HG03097 (cell line): ENCODE results near the gene RPS14.
"Not testable (repeated sequence)": the region's sequence is repeated elsewhere in the genome, so short reads cannot be mapped to it uniquely, and the experiment has no call there.

Experiments
- ATAC-seq: cut with Tn5 transposase; IDR thresholded peaks from one replicate; pipeline ENCODE4 v1.9.1; 2021; ENCODE audit not compliant: unreplicated experiment, low FRiP score

RPS14 gene

GRCh38 chr5:150447188-150447587 lies 2.4 kb downstream of the RPS14 start:
- ATAC-seq = no peak

- no peak for ATAC-seq
Measured at GRCh38 chr5:150446583-150446982, 3.0 kb downstream of the RPS14 start.

GRCh38 chr5:150446088-150446487 lies 3.5 kb downstream of the RPS14 start:
- no peak for ATAC-seq

GRCh38 chr5:150444770-150445169 lies 4.8 kb downstream of the RPS14 start:
- ATAC-seq = no peak

GRCh38 chr5:150443242-150444075 lies 6.1 kb downstream of the RPS14 start:
- ATAC-seq = no peak

- no peak for ATAC-seq
Measured at GRCh38 chr5:150442699-150443080, 6.8 kb downstream of the RPS14 start.

GRCh38 chr5:150441813-150442698 lies 7.5 kb downstream of the RPS14 start:
- no peak for ATAC-seq

GRCh38 chr5:150440948-150441812 lies 8.4 kb downstream of the RPS14 start:
- no peak for ATAC-seq

- ATAC-seq = no peak
Measured at GRCh38 chr5:150438873-150439546, 10.5 kb downstream of the RPS14 start.

- ATAC-seq = peak; percentile 67
Measured at GRCh38 chr5:150436141-150436680, 13.3 kb downstream of the RPS14 start.

GRCh38 chr5:150434464-150434863 lies 15.1 kb downstream of the RPS14 start:
- no peak for ATAC-seq

GRCh38 chr5:150431574-150431973 lies 18.0 kb downstream of the RPS14 start:
- no peak for ATAC-seq

- ATAC-seq = no peak
Measured at GRCh38 chr5:150431048-150431447, 18.5 kb downstream of the RPS14 start.

- no peak for ATAC-seq
Measured at GRCh38 chr5:150429410-150429873, 20.1 kb downstream of the RPS14 start.

- ATAC-seq = no peak
Measured at GRCh38 chr5:150428978-150429377, 20.6 kb downstream of the RPS14 start.

GRCh38 chr5:150428106-150428876 lies 21.2 kb downstream of the RPS14 start:
- no peak for ATAC-seq

GRCh38 chr5:150426165-150426564 lies 23.4 kb downstream of the RPS14 start:
- not testable (repeated sequence) for ATAC-seq

- ATAC-seq = no peak
Measured at GRCh38 chr5:150422758-150423157, 26.8 kb downstream of the RPS14 start.

- no peak for ATAC-seq
Measured at GRCh38 chr5:150422075-150422474, 27.5 kb downstream of the RPS14 start.
